Muscle of arm (tissue), 14 donors: ENCODE results near the gene C10orf143. TPM values are rescaled to one million over a fixed set of nuclear protein-coding genes. Genes with fewer than 3 reads are reported as not detected.
"Not testable (repeated sequence)": the region's sequence is repeated elsewhere in the genome, so short reads cannot be mapped to it uniquely, and the experiment has no call there.

Source experiments
- DNase-seq: peaks from one replicate; pipeline ENCODE4 v3.0.0-alpha.2; 2013
- long read RNA-seq, 11 donors: transcript quantifications; one replicate each; lab custom pipeline, GENCODE V29; 2026
- polyA plus RNA-seq, 12 donors: library from polyadenylated mRNA; unstranded; fragments of 120-200 nt; gene quantifications; one replicate each; pipeline ENCODE4 v1.2.1, GENCODE V29; 2013; ENCODE audit not compliant: insufficient read length in 12 of 12

Gene C10orf143
- 1 to 10 TPM in 10 of 12 donors, not detected in 2; 2.4 to 4.8 (median 3.6) TPM for polyA plus RNA-seq
- long read RNA-seq, donor 1, result 0 reads
- long read RNA-seq, donor 2, partial matches to known transcripts, result 0 of 2 reads
- long read RNA-seq, donor 2, other reads (novel, unspliced or antisense), result 0 of 2 reads
- long read RNA-seq, donor 3, result 0 reads
- long read RNA-seq, donor 4, partial matches to known transcripts, result 0 of 1 reads
- long read RNA-seq, donor 4, other reads (novel, unspliced or antisense), result 0 of 1 reads
- long read RNA-seq, donor 5, result 0 reads
- long read RNA-seq, donor 6, result 0 reads
- long read RNA-seq, donor 7, result 0 reads
- long read RNA-seq, donor 8, partial matches to known transcripts, result 0 of 3 reads
- long read RNA-seq, donor 8, other reads (novel, unspliced or antisense), result 0 of 3 reads
- long read RNA-seq, donor 9, partial matches to known transcripts, result 0 of 1 reads
- long read RNA-seq, donor 9, other reads (novel, unspliced or antisense), result 0 of 1 reads
- long read RNA-seq, donor 10, partial matches to known transcripts, result 0 of 1 reads
- long read RNA-seq, donor 10, other reads (novel, unspliced or antisense), result 0 of 1 reads
- long read RNA-seq, donor 11, partial matches to known transcripts, result 0 of 1 reads
- long read RNA-seq, donor 11, other reads (novel, unspliced or antisense), result 0 of 1 reads

DNA sequence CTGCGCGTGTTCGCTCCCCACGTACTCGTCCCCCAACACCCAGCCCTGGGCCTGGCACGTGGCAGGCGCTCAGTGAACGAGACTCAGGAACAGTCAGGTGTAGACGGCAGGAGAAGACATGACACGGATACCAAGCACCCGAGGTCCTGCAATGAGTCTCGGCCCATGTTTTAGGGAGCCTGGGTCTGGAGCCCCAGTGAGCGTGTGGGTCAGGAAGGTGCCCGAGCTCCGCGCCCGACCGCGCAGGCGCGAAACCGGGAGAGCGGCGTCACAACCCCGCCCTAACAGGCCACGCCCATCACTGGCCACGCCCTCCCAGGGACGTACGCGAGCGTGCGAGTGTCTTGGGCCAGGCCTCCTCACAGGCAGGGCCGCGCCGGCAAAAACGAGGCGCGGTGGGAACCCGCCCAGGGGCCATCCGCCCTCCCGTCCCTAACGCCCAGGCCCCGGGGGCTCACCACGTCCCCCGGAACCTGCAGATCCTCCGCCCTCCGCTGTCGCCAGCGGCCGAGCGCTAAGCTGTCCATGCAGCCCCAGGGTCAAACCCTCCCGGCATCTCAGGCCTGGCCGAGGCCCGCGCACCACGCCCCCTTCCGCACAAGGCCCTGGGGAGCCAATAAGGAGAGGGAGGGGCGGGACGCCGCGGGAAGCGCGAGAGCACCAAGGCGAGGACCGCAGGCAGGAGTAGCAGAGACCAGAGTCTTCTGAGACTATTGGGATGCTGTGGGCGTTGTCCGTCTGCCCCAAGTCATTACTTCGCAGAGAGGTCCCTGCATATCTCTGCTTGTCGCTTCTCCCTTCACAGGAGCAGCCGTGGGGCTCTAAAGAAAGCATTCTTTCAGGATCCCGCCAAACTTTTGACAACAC, at the start of gene C10orf143:
TSS of gene C10orf143 (minus strand) at position 585 of the 867 bp plus-strand sequence. CDS start at position 527, 58 bp downstream.
- peak; percentile 99 for DNase-seq

DNA sequence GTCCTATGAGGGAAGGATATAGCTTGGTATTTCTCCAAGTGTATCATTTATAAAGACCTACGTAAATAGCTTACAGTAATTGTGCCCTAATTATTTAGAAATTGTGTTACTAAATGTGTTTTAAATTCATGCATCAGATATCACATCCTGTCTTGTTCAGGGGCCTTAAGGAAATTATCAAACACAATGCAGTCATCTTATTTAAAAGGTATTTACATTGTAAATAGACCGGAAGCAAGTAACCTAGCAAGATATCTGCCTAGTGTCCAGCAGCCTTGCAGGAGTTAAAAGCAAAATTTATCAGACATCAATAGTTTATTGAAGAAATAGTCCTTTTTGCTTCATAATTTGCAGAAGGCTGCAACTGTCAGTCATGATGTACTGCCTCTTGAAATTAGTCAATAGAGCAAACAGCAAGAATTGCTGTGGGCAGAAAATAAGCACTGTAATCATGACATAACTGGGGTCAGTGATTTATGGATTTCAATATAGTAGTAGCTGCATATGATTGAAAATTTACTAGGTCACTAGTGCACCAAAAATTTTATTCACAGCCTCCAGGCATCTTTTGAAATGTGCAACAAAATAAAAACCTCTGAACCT, 48.7 kb upstream of the C10orf143 start:
- no peak for DNase-seq

DNA sequence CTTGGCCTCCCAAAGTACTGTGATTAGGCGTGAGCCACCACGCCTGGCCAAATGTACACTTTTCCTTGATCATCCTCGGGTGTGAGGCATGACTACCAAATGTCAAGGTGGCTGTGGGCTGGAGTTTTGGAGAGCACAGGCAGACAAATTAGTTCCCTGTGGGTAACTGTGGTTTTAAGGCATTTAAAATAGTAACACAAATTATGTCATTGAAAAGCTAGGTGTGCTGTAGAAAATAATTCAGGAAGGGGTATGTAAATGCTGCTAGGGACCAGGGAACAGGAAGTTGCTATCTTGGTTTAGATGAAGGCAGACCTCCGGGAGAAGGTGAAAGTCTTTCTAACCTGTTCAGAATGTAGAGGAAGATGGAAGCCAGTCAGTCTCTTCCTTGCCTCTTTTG, 35.4 kb upstream of the C10orf143 start:
- no peak for DNase-seq

DNA sequence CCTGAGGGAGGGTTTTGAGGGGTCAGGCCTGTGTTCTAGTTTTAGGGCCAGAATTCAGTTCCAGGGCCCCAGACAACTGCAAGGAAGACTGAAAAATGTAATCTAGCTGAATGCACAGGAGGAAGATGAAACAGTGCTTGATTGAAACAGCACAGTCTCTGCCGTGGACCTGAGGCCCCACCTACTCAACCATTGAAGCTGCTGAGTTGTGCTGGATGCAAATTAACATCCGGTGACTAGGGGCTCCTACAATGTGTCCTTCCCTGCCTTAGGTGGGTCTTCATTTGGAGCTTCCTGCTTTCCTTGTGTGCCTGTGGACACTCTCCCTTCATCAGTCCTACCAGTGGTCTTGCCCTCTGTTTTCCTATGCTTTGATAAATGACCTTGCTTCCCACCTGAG, 31.2 kb upstream of the C10orf143 start:
- DNase-seq, result no peak

DNA sequence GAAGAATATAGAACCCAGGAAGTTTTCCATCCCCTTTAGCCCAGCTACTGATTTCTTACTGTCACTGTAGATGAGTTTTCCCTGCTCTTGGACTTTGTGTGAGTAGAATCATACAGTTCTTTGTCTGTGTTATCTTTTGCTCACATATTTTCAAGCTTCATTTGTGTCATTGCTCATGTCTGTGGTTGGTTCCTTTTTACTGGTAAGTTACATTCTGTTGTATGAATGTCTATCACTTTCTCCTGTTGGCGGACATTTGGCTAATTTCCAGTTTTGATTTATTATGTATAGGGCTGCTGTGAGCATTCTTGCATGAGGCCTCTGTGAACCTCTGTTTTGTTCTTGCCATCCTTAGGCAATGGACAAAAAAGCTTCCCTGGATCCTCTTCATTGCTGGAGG, 30.8 kb upstream of the C10orf143 start:
- DNase-seq, result no peak

DNA sequence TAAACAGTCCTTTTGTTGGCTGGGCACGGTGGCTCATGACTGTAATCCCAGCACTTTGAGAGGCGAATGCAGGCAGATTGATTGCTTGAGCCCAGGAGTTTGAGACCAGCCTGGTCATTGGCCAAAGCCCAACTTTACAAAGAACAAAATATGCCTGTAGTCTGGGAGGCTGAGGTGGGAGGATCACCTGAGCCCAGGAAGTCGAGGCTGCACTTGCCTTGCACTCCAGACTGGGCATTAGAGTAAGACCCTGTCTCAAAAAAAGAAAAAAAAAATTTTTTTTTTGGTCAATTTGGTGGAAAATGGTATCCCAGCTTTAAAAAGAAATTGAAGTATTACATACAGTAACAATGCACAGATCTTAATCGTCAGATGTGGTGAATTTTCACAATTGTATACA, 30.4 kb upstream of the C10orf143 start:
- no peak for DNase-seq

- DNase-seq, result no peak
Observed at GRCh38 chr10:130140425-130140824, 29.8 kb upstream of the C10orf143 start.

- DNase-seq, result no peak
Observed at GRCh38 chr10:130138479-130138866, 27.8 kb upstream of the C10orf143 start.

DNA sequence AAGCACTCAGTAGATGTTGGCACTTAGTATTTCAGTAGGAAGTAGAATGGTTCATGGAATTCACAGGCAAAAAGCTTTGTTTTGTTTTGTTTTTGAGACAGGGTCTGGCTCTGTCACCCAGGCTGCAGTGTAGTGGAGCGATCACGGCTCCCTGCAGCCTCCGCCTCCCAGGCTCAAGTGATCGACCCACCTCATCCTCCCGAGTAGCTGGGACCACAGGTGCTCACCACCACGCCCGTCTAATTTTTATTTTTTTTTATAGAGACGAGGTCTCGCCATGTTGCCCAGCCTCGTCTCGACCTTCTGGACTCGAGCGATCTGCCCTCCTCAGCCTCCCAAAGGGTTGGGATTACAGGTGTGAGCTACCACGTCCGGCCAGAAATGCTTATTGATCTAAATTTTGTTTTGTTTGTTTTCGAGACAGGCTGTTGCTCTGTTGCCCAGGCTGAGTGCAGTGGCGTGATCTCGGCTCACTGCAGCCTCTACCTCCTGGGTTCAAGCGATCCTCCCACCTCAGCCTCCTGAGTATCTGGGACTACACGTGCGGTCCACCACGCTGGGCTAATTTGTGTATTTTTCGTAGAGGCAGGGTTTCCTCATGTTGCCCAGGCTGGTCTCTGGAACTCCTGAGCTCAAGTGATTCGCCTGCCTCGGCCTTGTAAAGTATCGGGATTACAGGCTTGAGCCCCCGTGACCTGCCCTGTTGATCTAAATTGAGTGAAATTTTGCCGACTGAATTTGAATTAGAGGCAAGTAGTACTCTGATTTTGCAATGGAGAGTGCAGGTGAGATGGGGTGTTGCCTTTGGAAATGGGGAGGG, 27.2 kb upstream of the C10orf143 start:
- no peak for DNase-seq

DNA sequence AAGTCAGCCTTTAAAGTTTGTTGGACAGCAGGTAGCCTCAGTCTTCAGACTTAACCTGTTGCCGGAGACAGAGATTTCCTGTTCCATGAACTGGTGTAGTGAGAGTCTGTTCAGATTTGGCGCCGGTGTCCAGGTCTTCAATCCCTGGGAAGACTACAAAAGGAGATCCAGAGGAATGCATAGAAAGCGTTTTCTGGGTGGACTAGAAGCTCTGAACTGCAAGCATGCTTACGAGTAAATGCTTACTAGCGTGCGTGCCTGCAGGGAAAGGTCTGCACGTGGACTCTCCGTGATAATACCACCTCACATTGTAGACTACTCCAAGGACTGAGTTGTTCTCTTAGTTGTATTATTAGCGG, 26.4 kb upstream of the C10orf143 start:
- DNase-seq, result no peak

DNA sequence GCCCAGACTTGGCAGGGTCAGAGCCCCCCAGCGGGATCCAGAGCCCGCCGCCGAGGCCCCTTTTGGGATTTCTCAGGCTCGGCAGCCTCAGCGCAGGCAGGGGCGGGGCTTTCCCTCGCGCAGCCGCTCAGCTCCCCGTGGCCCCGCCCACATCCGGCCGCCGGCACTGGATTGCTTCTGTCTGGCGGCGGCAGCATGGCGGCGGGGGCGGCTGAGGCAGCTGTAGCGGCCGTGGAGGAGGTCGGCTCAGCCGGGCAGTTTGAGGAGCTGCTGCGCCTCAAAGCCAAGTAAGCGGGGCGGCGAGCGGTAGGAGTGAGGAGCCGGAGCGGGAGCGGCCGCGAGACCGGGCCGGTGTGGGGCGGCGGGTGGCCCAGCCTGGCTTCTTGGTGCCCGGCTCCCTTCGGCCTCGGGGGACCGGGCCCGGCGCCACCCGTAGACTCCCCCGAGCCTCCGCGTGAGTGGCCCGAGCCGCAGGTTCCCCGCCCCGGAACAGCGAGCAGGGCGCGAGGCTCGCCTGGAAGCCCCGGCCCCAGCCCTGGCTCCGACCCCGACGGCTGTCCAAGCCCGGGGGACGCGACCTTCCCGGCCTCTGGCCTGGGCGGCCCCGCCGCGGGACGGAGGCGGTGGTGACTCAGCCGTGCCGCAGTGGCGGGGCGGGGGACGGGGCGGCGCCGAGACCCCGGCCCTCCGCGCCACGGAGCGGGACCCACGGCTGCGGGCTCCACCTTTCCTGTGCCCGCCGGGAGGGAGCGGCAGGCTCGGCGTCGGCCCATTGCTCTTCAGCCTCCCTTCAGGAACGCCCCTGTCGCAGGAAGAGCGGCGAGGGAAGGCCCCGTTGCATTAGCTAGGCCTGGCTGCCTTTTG, 25.8 kb upstream of the C10orf143 start, which contains the start of gene GLRX3:
TSS of gene GLRX3 (plus strand) at position 166 of the 864 bp plus-strand sequence. CDS start at position 196, 30 bp downstream.
- peak; percentile 81 for DNase-seq

- DNase-seq, result no peak
Observed at GRCh38 chr10:130135676-130136225, 25.1 kb upstream of the C10orf143 start.

- DNase-seq, result no peak
Observed at GRCh38 chr10:130128922-130129321, 18.3 kb upstream of the C10orf143 start.

GRCh38 chr10:130128062-130128781, 17.6 kb upstream of the C10orf143 start:
- DNase-seq, result no peak

GRCh38 chr10:130127364-130128061, 16.9 kb upstream of the C10orf143 start:
- DNase-seq, result peak; percentile 64

DNA sequence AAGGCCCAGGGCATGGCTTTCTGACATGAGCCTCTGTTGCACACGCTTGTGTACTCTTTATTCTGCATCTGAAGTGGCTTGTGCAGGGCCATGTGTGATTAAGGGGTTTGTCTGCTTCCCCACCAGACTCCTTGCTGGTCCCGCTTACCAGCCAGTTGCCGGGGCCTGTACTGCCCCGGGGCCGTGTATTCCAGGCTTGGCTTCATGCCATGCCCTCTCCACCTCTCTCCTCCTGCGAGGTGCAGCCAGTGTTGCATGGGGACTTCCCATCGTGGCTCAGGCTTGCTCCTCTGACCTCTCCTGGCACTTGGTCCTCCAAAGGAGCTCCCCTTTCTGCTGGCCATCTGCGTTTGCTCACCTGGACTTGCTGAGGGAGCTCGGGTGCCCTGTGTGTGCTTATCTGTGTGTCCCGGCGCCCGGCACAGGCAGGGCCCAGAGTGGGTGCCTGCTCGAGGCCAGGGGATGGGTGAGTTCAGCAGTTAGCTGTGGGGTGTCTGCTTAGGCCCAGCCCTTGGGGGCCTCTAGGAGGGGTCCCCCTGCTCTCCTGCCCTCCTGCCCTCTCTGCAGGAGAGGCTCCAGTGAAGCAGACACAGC, 11.0 kb upstream of the C10orf143 start:
- DNase-seq, result no peak

DNA sequence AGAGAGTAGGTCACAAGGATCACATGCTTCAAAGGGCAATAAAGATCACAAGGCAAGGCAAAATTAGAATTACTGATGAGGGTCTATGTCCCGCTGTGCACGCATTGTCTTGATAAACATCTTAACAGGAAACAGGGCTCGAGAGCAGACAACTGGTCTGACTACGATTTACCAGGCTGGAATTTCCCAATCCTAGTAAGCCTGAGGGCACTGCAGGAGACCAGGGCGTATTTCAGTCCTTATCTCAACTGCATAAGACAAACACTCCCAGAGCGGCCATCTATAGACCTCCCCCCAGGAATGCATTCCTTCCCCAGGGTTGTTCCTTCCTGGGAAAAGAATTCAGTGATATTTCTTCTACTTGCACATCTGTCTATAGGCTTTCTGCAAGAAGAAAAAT, 6.9 kb upstream of the C10orf143 start:
- DNase-seq, result not testable (repeated sequence)

GRCh38 chr10:130116942-130117341, 6.3 kb upstream of the C10orf143 start:
- not testable (repeated sequence) for DNase-seq
